ENCODE results near the gene TNFAIP1. TPM values are rescaled to one million over a fixed set of nuclear protein-coding genes. Genes with fewer than 3 reads are reported as not detected.

The TNFAIP1 gene
- total and polyA plus RNA-seq, 2 of the 4 experiments (the other 2 are of a cell fraction): 49.1 to 62.9 TPM

- H3K9me1 ChIP-seq (ENCODE audit: insufficient read depth, low read length): peaks cover 12% of the 10 kb centered on the region
- BruUV-seq (replicated peaks): no TSS peak
- H2AK9ac ChIP-seq (replicated peaks; ENCODE audit: low read depth, low read length, poor library complexity): no peak overlapping the region
- H2AFZ ChIP-seq (replicated peaks; ENCODE audit: low read length, poor library complexity): no peak overlapping the region
- no peak overlapping the region for H4K8ac ChIP-seq (ENCODE audit: low read depth in 2 of 2, low read length in 2 of 2)
- no peak overlapping the region for H2BK5ac ChIP-seq (ENCODE audit: low read depth, low read length, poor library complexity, severe bottlenecking)
- no peak overlapping the region for H3K23ac ChIP-seq (ENCODE audit: low read depth, low read length)
- no peak overlapping the region for H2BK120ac ChIP-seq (ENCODE audit: low read depth, low read length)
- peaks cover 31 to 87% of the 10 kb centered on the region in 2 experiments; a peak in 3 of 4 replicates for H3K79me1 ChIP-seq (ENCODE audit: low read depth in 1 of 2, low read length in 2 of 2)
- ChIA-PET POLR2A (ENCODE audit: unreplicated experiment) (no interaction called here), CTCF (no interaction called here)
- no peak overlapping the region for H3K18ac ChIP-seq (ENCODE audit: low read depth, low read length)
- intact Hi-C loops (cut with micrococcal nuclease) (loop anchor here (5.0 to 10.0 kb wide), 3 partner anchors 107 to 447 kb away; partner anchors contain the start of genes LYRM9 and NLK), in situ Hi-C loops (cut with MboI; ENCODE audit: low sequenced_read_pairs) (loop anchor here (25.0 kb wide), 1 partner anchor 802 kb away; no protein-coding TSS in a partner anchor), dilution Hi-C loops (cut with HindIII; ENCODE audit: low sequenced_read_pairs, unreplicated experiment) (no loop called here)
- H3K9me3 ChIP-seq (ENCODE audit: control insufficient read depth, insufficient read depth, low read length): no peaks in the 10 kb centered on the region
- H3K56ac ChIP-seq (ENCODE audit: extremely low read depth, insufficient read depth, low read length): no peak overlapping the region
- H2AK5ac ChIP-seq (ENCODE audit: low read depth, low read length): peak overlapping the region; percentile 13; the same call in 1 of the 2 replicates
- peaks cover 9% of the 10 kb centered on the region for H3K4me1 ChIP-seq (ENCODE audit: control insufficient read depth, insufficient read depth, low read length)
- H3K27ac ChIP-seq (ENCODE audit: insufficient read depth, low read length): no peak overlapping the region
- peaks cover 41% of the 10 kb centered on the region; the same call in 1 of the 2 replicates for H4K20me1 ChIP-seq (ENCODE audit: insufficient read depth, low read length)
- H2BK20ac ChIP-seq (ENCODE audit: low read depth, low read length): no peak overlapping the region
- H3K4me2 ChIP-seq (ENCODE audit: low read depth, low read length): no peak overlapping the region
- H2BK15ac ChIP-seq (ENCODE audit: low read depth, low read length): no peak overlapping the region
- ATAC-seq (ENCODE audit: low read depth): no peak
- no peak overlapping the region for H4K91ac ChIP-seq (ENCODE audit: insufficient read depth, low read depth, low read length)
- H3K4me3 ChIP-seq (ENCODE audit: insufficient read depth, low read depth, low read length): no peak overlapping the region
- H4K5ac ChIP-seq (ENCODE audit: low read depth, low read length): no peak overlapping the region
- TF ChIP-seq FOS (IDR thresholded peaks at IDR 0.05; ENCODE audit: low read depth, low read length) (no peak), RCOR1 (IDR thresholded peaks at IDR 0.05; ENCODE audit: insufficient replicate concordance, low read length) (no peak), MXI1 (IDR thresholded peaks at IDR 0.05; ENCODE audit: borderline replicate concordance, low read depth, low read length) (no peak), SMC3 (IDR thresholded peaks at IDR 0.05; ENCODE audit: low read depth, low read length) (no peak), RFX5 (IDR thresholded peaks at IDR 0.05; ENCODE audit: low read depth, low read length) (no peak), ELK1 (IDR thresholded peaks at IDR 0.05; ENCODE audit: borderline replicate concordance, low read depth, low read length) (no peak), BHLHE40 (IDR thresholded peaks at IDR 0.05; ENCODE audit: low read depth, low read length) (no peak), MAZ (IDR thresholded peaks at IDR 0.05; ENCODE audit: borderline replicate concordance, low read depth, low read length) (no peak)
- TF ChIP-seq, protein P1, sequence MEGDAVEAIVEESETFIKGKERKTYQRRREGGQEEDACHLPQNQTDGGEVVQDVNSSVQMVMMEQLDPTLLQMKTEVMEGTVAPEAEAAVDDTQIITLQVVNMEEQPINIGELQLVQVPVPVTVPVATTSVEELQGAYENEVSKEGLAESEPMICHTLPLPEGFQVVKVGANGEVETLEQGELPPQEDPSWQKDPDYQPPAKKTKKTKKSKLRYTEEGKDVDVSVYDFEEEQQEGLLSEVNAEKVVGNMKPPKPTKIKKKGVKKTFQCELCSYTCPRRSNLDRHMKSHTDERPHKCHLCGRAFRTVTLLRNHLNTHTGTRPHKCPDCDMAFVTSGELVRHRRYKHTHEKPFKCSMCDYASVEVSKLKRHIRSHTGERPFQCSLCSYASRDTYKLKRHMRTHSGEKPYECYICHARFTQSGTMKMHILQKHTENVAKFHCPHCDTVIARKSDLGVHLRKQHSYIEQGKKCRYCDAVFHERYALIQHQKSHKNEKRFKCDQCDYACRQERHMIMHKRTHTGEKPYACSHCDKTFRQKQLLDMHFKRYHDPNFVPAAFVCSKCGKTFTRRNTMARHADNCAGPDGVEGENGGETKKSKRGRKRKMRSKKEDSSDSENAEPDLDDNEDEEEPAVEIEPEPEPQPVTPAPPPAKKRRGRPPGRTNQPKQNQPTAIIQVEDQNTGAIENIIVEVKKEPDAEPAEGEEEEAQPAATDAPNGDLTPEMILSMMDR (conservative IDR thresholded peaks at IDR 0.05; ENCODE audit: low read depth, low read length): no peak
- TF ChIP-seq, protein P2, sequence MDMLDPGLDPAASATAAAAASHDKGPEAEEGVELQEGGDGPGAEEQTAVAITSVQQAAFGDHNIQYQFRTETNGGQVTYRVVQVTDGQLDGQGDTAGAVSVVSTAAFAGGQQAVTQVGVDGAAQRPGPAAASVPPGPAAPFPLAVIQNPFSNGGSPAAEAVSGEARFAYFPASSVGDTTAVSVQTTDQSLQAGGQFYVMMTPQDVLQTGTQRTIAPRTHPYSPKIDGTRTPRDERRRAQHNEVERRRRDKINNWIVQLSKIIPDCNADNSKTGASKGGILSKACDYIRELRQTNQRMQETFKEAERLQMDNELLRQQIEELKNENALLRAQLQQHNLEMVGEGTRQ (IDR thresholded peaks at IDR 0.05; ENCODE audit: low read depth, low read length): no peak
- H3K4ac ChIP-seq (ENCODE audit: low read depth, low read length): no peak overlapping the region; the same call in 1 of the 2 replicates
- DNase-seq: no peak
- no peak overlapping the region for H3K9ac ChIP-seq (ENCODE audit: low read depth, low read length)
- H3K27me3 ChIP-seq (ENCODE audit: control insufficient read depth, insufficient read depth, low read length): no peaks in the 10 kb centered on the region
- 87% methylated on average over 3 of the region's 15 CpGs; no CpG with 5 or more reads in 1 of the 2 experiments for WGBS, 2 experiments (ENCODE audit: extremely low coverage in 2 of 2, insufficient read length in 1 of 2)
- peaks cover 48% of the 10 kb centered on the region for H3K36me3 ChIP-seq (ENCODE audit: control insufficient read depth, insufficient read depth, low read length)
- no peak overlapping the region for H3K14ac ChIP-seq (replicated peaks; ENCODE audit: low read depth, low read length)
Measured at GRCh38 chr17:28339431-28339830, 3.9 kb downstream of the TNFAIP1 start.

All from IMR-90 (cell line).